ENCODE measurements around the gene PSMD8. TPM values are rescaled to one million over a fixed set of nuclear protein-coding genes. Genes with fewer than 3 reads are reported as not detected.
"Not testable (repeated sequence)": the region's sequence is repeated elsewhere in the genome, so short reads cannot be mapped to it uniquely, and the experiment has no call there.

Gene PSMD8
- total and polyA plus RNA-seq, 9 donors: 124 to 150 (median 141) TPM

DNA sequence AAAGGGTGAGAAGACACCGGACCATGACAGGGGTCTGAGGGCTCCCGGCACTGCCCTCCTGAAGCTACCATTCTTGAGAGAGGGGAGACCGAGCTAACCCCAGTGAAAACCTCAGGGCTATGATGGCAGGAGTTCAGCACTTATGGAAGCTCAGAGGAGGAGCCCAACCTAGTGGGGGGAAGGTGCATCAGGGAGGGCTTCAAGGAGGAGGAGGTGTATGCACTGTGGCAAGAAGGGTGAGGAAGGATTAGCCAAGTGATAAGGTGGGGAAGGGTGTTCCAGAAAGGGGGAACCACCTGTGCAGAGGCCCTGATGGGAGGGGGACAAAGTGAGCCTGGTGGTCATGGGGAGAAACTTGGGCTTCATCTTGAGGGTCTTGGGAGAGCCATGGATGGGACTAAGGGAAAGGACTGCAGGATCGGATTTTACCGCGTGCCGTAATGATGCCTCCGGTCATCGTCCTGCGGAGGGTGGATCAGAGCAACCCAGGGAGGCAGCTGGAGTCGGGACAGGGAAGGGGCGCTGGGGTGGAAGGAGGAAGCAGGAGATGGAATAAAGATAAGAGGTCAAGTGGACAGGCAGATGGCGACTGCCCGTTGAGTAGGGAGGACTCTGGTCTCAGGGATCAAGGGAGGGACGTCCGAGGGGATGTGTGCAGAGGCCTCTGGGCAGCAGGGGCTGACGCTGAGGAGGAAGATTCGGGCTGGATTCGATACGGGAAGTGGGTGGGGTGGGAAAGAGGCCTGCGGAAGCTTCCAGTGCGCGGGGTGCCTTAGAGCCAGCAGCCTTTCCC, 13.3 kb upstream of the PSMD8 start:
- H3K9me3 ChIP-seq (replicated peaks; ENCODE audit: control insufficient read depth, low read depth, low read length): no peaks in the 10 kb centered on the region
- no peak overlapping the region for H3K27ac ChIP-seq (ENCODE audit: low read length)
- 17% methylated on average over 20 of the region's 23 CpGs for WGBS (ENCODE audit: insufficient coverage)
- peaks cover 66% of the 10 kb centered on the region for H3K27me3 ChIP-seq (ENCODE audit: control insufficient read depth, insufficient read depth, low read length)
- no peaks in the 10 kb centered on the region for H3K36me3 ChIP-seq (ENCODE audit: control insufficient read depth, insufficient read depth, low read length)
- DNase-seq: no peak
- peak overlapping the region; percentile 48 for H3K4me3 ChIP-seq (ENCODE audit: low read length)
- H3K4me1 ChIP-seq (ENCODE audit: control insufficient read depth, insufficient read depth, low read length): peaks cover 17% of the 10 kb centered on the region

DNA sequence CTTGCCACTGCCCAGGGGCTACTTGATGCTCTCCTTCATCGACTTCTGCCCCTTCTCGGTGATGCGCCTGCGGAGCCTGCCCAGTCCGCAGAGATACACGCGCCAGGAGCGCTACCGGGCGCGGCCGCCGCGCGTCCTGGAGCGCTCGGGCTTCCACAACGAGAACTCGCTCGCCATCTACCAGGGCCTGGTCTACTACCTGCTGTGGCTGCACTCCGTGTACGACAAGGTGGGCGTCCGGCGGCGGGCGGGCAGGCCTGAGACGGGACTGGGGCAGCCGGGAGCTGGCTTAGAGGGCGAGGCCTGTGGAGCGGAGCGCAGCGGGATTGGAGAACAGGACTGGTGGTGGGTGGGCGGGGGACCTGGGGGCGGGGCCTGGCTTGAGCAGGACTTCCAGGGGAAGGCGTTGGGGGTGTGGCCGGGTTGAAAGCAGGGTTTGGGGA, 12.7 kb upstream of the PSMD8 start:
- Histone ChIP-seq H3K27ac (ENCODE audit: low read length) (no peak overlapping the region), H3K36me3 (ENCODE audit: control insufficient read depth, insufficient read depth, low read length) (no peaks in the 10 kb centered on the region), H3K4me1 (ENCODE audit: control insufficient read depth, insufficient read depth, low read length) (peaks cover 17% of the 10 kb centered on the region), H3K9me3 (replicated peaks; ENCODE audit: control insufficient read depth, low read depth, low read length) (no peaks in the 10 kb centered on the region), H3K27me3 (ENCODE audit: control insufficient read depth, insufficient read depth, low read length) (peaks cover 61% of the 10 kb centered on the region), H3K4me3 (ENCODE audit: low read length) (peak overlapping the region; percentile 48)
- peak; percentile 81 for DNase-seq
- WGBS (ENCODE audit: insufficient coverage): under 1% methylated on average over 34 of the region's 37 CpGs

DNA sequence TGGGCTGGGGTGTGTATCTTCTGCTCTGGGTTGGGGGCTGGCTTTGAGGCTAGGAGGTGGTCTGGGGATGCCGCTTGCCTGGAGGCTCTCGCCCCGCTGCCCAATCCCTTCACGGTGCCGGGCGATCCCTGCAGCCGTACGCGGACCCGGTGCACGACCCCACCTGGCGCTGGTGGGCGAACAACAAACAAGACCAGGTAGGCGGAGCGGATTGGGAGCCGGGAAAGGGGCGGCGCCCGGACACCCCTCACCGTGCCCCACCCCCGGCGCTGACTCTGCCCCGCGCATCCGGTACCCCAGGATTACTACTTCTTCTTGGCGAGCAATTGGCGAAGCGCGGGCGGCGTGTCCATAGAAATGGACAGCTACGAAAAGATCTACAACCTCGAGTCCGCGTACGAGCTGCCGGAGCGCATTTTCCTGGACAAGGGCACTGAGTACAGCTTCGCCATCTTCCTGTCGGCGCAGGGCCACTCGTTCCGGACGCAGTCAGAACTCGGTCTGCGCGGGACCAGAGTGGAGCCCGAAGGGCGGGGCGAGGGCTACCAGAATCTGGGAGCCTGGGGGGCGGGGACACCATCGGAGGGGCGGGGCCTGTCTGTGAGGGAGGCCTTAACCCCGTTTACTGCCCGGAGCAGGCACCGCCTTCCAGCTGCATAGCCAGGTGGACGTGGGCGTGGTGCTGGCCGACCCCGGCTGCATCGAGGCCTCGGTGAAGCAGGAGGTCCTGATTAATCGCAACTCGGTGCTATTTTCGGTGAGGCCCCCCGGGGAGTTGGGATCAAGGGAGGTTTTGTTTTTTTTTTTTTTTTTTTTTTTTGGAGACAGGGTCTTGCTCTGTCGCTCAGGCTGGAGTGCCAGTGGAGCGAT, 12.1 kb upstream of the PSMD8 start:
- peak overlapping the region; percentile 48 for H3K4me3 ChIP-seq (ENCODE audit: low read length)
- H3K4me1 ChIP-seq (ENCODE audit: control insufficient read depth, insufficient read depth, low read length): peaks cover 17% of the 10 kb centered on the region
- H3K9me3 ChIP-seq (replicated peaks; ENCODE audit: control insufficient read depth, low read depth, low read length): no peaks in the 10 kb centered on the region
- DNase-seq: peak; percentile 59
- 2% methylated on average over 58 of the region's 68 CpGs for WGBS (ENCODE audit: insufficient coverage)
- no peaks in the 10 kb centered on the region for H3K36me3 ChIP-seq (ENCODE audit: control insufficient read depth, insufficient read depth, low read length)
- H3K27ac ChIP-seq (ENCODE audit: low read length): peak overlapping the region; percentile 42
- peaks cover 60% of the 10 kb centered on the region for H3K27me3 ChIP-seq (ENCODE audit: control insufficient read depth, insufficient read depth, low read length)

DNA sequence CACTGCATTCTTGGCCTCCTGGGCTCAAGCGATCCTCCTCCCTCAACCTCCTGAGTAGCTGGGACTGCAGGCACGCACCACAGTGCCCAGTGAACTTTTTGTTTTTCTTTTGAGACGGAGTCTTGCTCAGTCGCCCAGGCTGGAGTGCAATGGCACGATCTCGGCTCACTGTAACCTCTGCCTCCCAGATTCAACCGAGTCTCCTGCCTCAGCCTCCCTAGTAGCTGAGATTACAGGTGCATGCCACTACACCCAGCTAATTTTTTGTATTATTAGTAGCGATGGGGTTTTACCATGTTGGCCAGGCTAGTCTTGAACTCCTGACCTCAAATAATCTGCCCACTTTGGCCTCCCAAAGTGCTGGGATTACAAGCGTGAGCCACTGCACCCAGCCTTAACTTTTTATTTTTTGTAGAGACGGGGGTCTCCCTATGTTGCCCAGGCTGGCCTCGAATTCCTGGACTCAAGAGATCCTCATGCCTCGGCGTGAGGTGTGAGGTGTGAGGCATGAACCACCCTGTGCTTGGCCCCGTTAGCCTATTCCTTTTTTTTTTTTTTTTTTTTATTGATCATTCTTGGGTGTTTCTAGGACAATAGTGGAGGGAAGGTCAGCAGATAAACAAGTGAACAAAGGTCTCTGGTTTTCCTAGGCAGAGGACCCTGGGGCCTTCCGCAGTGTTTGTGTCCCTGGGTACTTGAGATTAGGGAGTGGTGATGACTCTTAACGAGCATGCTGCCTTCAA, 11.3 kb upstream of the PSMD8 start:
- not testable (repeated sequence) for H3K4me3 ChIP-seq (ENCODE audit: low read length); H3K9me3 ChIP-seq (replicated peaks; ENCODE audit: control insufficient read depth, low read depth, low read length); H3K36me3 ChIP-seq (ENCODE audit: control insufficient read depth, insufficient read depth, low read length); DNase-seq; H3K27ac ChIP-seq (ENCODE audit: low read length)
- Histone ChIP-seq H3K4me1 (ENCODE audit: control insufficient read depth, insufficient read depth, low read length) (peaks cover 17% of the 10 kb centered on the region), H3K27me3 (ENCODE audit: control insufficient read depth, insufficient read depth, low read length) (peaks cover 60% of the 10 kb centered on the region)
- 77% methylated on average over 7 of the region's 16 CpGs for WGBS (ENCODE audit: insufficient coverage)

DNA sequence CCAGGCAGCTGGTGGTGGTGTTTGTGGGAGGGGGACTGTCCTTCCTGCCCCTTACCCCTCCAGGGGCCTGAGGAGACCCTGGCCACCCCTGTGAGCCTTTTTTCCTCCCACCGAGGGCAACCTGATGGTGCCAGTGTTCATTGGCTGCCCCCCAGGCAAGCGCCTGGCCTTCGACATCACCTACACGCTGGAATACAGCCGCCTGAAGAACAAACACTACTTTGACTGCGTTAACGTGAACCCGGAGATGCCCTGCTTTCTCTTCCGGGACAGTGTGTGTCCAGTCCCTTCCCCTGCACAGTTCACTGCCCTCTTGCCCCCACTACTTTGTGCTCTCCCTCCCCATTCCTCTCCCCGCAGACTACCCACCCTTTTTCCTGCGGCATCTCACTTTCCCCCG, 7.3 kb upstream of the PSMD8 start:
- WGBS (ENCODE audit: insufficient coverage): 71% methylated on average over 12 of the region's 12 CpGs
- peaks cover 27% of the 10 kb centered on the region for H3K27me3 ChIP-seq (ENCODE audit: control insufficient read depth, insufficient read depth, low read length)
- no peaks in the 10 kb centered on the region for H3K36me3 ChIP-seq (ENCODE audit: control insufficient read depth, insufficient read depth, low read length)
- H3K27ac ChIP-seq (ENCODE audit: low read length): no peak overlapping the region
- peaks cover 10% of the 10 kb centered on the region for H3K4me1 ChIP-seq (ENCODE audit: control insufficient read depth, insufficient read depth, low read length)
- no peak for DNase-seq
- H3K9me3 ChIP-seq (replicated peaks; ENCODE audit: control insufficient read depth, low read depth, low read length): no peaks in the 10 kb centered on the region
- no peak overlapping the region for H3K4me3 ChIP-seq (ENCODE audit: low read length)

DNA sequence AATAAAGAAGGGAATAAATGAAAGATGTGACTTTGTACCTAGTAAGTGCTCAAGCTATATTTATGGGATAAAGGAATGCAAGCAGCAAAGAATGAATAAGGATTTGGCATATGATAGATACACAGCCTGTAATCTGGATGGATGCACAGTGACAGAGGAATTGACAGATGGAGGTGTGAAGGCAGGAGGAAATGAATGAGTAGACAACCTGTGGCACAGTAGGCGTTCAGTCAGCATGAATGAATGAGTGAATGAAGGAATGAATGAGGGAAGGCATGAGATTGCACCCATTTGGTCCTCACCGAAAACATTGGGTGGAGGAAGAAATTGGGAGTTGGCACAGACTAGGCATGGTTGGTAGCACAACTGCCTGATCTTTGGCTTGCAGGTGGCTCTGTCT, 4.8 kb upstream of the PSMD8 start:
- H3K27ac ChIP-seq (ENCODE audit: low read length): no peak overlapping the region
- no peaks in the 10 kb centered on the region for H3K9me3 ChIP-seq (replicated peaks; ENCODE audit: control insufficient read depth, low read depth, low read length)
- WGBS (ENCODE audit: insufficient coverage): 75% methylated on average over 1 of the region's 2 CpGs
- H3K4me1 ChIP-seq (ENCODE audit: control insufficient read depth, insufficient read depth, low read length): no peaks in the 10 kb centered on the region
- DNase-seq: no peak
- H3K36me3 ChIP-seq (ENCODE audit: control insufficient read depth, insufficient read depth, low read length): no peaks in the 10 kb centered on the region
- H3K4me3 ChIP-seq (ENCODE audit: low read length): no peak overlapping the region
- H3K27me3 ChIP-seq (ENCODE audit: control insufficient read depth, insufficient read depth, low read length): peaks cover 18% of the 10 kb centered on the region

DNA sequence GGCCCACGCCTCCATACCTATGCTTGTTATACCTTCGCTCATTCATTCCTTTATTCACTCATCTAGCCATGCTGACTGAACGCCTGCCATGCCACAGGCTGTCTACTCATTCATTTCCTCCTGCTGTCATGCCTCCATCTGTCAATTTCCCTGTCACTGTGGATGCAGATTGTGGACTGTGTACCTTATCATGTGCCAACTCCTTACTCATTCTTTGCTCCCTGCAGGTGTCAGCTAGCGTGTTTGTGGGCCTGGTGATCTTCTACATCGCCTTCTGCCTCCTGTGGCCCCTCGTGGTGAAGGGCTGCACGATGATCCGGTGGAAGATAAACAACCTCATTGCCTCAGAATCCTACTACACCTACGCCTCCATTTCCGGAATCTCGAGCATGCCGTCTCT, 4.1 kb upstream of the PSMD8 start:
- no peak for DNase-seq
- Histone ChIP-seq H3K27ac (ENCODE audit: low read length) (no peak overlapping the region), H3K4me1 (ENCODE audit: control insufficient read depth, insufficient read depth, low read length) (peaks cover 2% of the 10 kb centered on the region), H3K36me3 (ENCODE audit: control insufficient read depth, insufficient read depth, low read length) (no peaks in the 10 kb centered on the region), H3K4me3 (ENCODE audit: low read length) (no peak overlapping the region), H3K9me3 (replicated peaks; ENCODE audit: control insufficient read depth, low read depth, low read length) (no peaks in the 10 kb centered on the region), H3K27me3 (ENCODE audit: control insufficient read depth, insufficient read depth, low read length) (peaks cover 18% of the 10 kb centered on the region)
- WGBS (ENCODE audit: insufficient coverage): 66% methylated on average over 11 of the region's 12 CpGs

DNA sequence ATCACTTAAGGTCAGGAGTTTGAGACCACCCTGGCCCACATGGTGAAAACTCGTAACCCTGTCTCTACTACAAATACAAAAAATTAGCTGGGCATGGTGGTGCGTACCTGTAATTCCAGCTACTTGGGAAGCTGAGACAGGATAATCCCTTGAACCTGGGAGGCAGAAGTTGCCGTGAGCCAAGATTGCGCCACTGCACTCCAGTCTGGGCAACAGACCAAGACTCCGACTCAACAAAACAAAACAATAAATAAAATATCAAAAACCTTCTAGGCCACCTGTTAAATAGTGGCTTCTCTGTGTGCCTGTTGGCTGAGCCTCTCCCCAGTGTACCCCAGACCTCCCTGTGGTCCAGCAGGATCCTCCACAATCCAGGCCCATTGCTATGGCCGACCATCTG, 3.3 kb upstream of the PSMD8 start:
- peaks cover 14% of the 10 kb centered on the region for H3K27me3 ChIP-seq (ENCODE audit: control insufficient read depth, insufficient read depth, low read length)
- H3K4me1 ChIP-seq (ENCODE audit: control insufficient read depth, insufficient read depth, low read length): peaks cover 10% of the 10 kb centered on the region
- H3K36me3 ChIP-seq (ENCODE audit: control insufficient read depth, insufficient read depth, low read length): peaks cover 3% of the 10 kb centered on the region
- no peak overlapping the region for H3K4me3 ChIP-seq (ENCODE audit: low read length)
- DNase-seq: no peak
- no peak overlapping the region for H3K27ac ChIP-seq (ENCODE audit: low read length)
- H3K9me3 ChIP-seq (replicated peaks; ENCODE audit: control insufficient read depth, low read depth, low read length): no peaks in the 10 kb centered on the region
- WGBS (ENCODE audit: insufficient coverage): 100% methylated on average over 1 of the region's 6 CpGs

DNA sequence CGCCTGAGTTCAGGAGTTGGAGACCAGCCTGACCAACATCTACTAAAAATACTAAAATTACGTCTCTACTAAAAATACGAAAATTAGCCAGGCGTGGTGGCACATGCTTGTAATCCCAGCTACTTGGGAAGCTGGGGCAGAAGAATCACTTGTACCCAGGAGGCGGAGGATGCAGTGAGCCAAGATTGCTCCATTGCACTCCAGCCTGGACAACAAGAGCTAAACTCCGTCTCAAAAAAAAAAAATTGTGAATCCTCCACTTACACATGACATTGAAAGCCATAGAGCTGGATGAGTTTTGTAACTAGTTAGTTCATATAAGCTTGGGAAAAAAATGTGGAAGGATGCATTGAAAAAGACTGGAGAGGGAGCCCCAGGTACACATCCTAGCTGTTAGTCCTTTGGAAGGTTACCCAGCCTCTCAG, 452 bp upstream of the PSMD8 start:
- Histone ChIP-seq H3K27ac (ENCODE audit: low read length) (peak overlapping the region; percentile 98), H3K4me1 (ENCODE audit: control insufficient read depth, insufficient read depth, low read length) (peaks cover 20% of the 10 kb centered on the region), H3K36me3 (ENCODE audit: control insufficient read depth, insufficient read depth, low read length) (peaks cover 21% of the 10 kb centered on the region), H3K9me3 (replicated peaks; ENCODE audit: control insufficient read depth, low read depth, low read length) (no peaks in the 10 kb centered on the region), H3K27me3 (ENCODE audit: control insufficient read depth, insufficient read depth, low read length) (peaks cover 4% of the 10 kb centered on the region), H3K4me3 (ENCODE audit: low read length) (peak overlapping the region; percentile 98)
- WGBS (ENCODE audit: insufficient coverage): 66% methylated on average over 4 of the region's 6 CpGs
- no peak for DNase-seq

DNA sequence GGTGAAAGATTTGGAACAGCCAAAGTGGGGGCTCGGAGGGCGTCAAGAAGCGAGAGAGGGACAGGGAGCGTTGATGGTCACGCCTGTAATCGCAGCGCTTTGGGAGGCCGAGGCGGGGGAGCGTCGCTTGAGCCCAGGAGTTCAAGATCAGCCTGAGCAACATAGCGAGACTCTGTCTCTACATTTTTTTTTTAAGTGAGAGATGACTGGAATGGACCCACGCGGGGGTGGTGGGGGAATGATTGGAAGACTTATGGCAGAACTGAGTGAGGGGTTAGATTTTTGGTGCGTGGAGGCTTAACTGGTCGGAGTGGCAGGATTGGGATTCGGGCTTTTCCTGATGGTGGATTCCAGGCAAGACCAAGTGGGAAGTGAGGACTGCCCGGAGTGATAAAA, 725 bp downstream of the PSMD8 start:
- peaks cover 30% of the 10 kb centered on the region for H3K36me3 ChIP-seq (ENCODE audit: control insufficient read depth, insufficient read depth, low read length)
- H3K4me1 ChIP-seq (ENCODE audit: control insufficient read depth, insufficient read depth, low read length): peaks cover 20% of the 10 kb centered on the region
- WGBS (ENCODE audit: insufficient coverage): under 1% methylated on average over 18 of the region's 18 CpGs
- H3K9me3 ChIP-seq (replicated peaks; ENCODE audit: control insufficient read depth, low read depth, low read length): no peaks in the 10 kb centered on the region
- H3K4me3 ChIP-seq (ENCODE audit: low read length): peak overlapping the region; percentile 98
- peaks cover 4% of the 10 kb centered on the region for H3K27me3 ChIP-seq (ENCODE audit: control insufficient read depth, insufficient read depth, low read length)
- DNase-seq: no peak
- peak overlapping the region; percentile 98 for H3K27ac ChIP-seq (ENCODE audit: low read length)

All from muscle of leg (tissue), 11 donors.